Uterus (tissue), 2 donors: ENCODE data around the gene JAML.

Source experiments
- CTCF ChIP-seq, 4 experiments: fragments of 200-600 bp in 2 of 4; fragments of 450-650 bp in 2 of 4; sonication (generic) in 2 of 4; IDR thresholded peaks; one replicate each; pipeline ENCODE4 v1.5.1; 2016 to 2019; ENCODE audit warnings: antibody characterized with exemption in 4 of 4, mild to moderate bottlenecking in 2 of 4, moderate library complexity in 1 of 4
- POLR2A ChIP-seq, 2 donors: fragments of 450-650 bp; IDR thresholded peaks; one replicate each; pipeline ENCODE4 v1.6.1; 2016; ENCODE audit warnings: antibody characterized with exemption in 2 of 2, mild to moderate bottlenecking in 1 of 2, moderate library complexity in 1 of 2

DNA sequence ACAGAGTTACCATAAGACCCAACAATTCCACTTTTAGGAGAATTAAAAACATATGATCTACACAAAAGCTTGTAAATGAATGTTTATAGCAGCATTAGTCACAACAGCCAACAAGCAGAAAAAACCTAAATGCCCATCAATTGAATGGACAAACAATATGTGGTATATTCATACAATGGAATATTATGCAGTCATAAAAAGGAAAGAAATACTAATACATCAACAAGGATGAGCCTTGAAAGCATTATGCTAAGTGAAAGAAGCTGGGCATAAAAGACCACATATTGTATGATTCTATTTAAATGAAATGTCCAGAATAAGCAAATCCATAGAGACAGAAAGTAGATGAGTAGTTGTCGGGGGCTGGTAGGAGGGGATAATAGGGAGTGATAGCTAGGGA lies 34.3 kb upstream of the JAML start:
- TF ChIP-seq CTCF (IDR thresholded peaks at IDR 0.05) (no peak), POLR2A (IDR thresholded peaks at IDR 0.05) (no peak)
